SK-N-SH (cell line): ENCODE data around the gene C19orf47. TPM values are rescaled to one million over a fixed set of nuclear protein-coding genes. Genes with fewer than 3 reads are reported as not detected.

Experiments used
- CTCF ChIA-PET: fragments of 300-600, 350-600 bp; formaldehyde crosslinking; extraction: SDS; loops from one replicate; lab custom pipeline; 2021; lab: Yijun Ruan, JAX
- POLR2A ChIA-PET: fragments of 350-600 bp; sonication (Branson Sonifier 250); formaldehyde crosslinking; extraction: SDS; loops from one replicate; lab custom pipeline; 2020; ENCODE audit warnings: antibody characterized with exemption, inconsistent platforms; lab: Yijun Ruan, JAX
- DNase-seq: peaks from one replicate; pipeline ENCODE4 v3.0.0; 2012
- H2AFZ ChIP-seq: fragments of 200-600 bp; sonication (generic); 2 replicates; pipeline ENCODE4 v1.8.1; 2016; ENCODE audit warnings: antibody characterized with exemption, mild to moderate bottlenecking, low read depth
- H3F3A ChIP-seq: fragments of 200-600 bp; sonication (generic); replicated peaks from 2 replicates; pipeline ENCODE3; 2016; ENCODE audit warnings: antibody characterized with exemption, mild to moderate bottlenecking; ENCODE audit not compliant: insufficient read depth
- H3K27ac ChIP-seq, 2 experiments: fragments of 200-500 bp in 1 of 2; fragments of 200-600 bp in 1 of 2; sonication (Bioruptor generic) in 1 of 2; sonication (generic), shearing (Covaris generic) in 1 of 2; 2 replicates each; pipeline versions ENCODE4 v1.5.1 to v1.6.1; 2014 to 2016; ENCODE audit warnings: low read depth in 2 of 2, inconsistent platforms in 1 of 2, low read length in 1 of 2, mild to moderate bottlenecking in 1 of 2, mixed read lengths in 1 of 2
- H3K27me3 ChIP-seq: fragments of 200-600 bp; sonication (generic), shearing (Covaris generic); 2 replicates; pipeline ENCODE4 v1.6.1; 2016; ENCODE audit warnings: mixed run types; ENCODE audit not compliant: insufficient read depth
- H3K36me3 ChIP-seq, 2 experiments: fragments of 200-500 bp in 1 of 2; fragments of 200-600 bp in 1 of 2; sonication (Bioruptor generic) in 1 of 2; sonication (generic) in 1 of 2; replicated peaks in 1 of 2; 2 replicates each; pipeline versions ENCODE3 to v1.5.1; 2014 to 2016; ENCODE audit warnings: low read length in 1 of 2, mild to moderate bottlenecking in 1 of 2; ENCODE audit not compliant: insufficient read depth in 2 of 2, control insufficient read depth in 1 of 2
- H3K4me1 ChIP-seq, 2 experiments: fragments of 200-500 bp in 1 of 2; fragments of 200-600 bp in 1 of 2; sonication (Bioruptor generic) in 1 of 2; sonication (generic), shearing (Covaris generic) in 1 of 2; 2 replicates each; pipeline versions ENCODE4 v1.5.1 to v1.6.1; 2014 to 2016; ENCODE audit warnings: low read depth in 1 of 2, low read length in 1 of 2, mixed run types in 1 of 2; ENCODE audit not compliant: insufficient read depth in 2 of 2, control insufficient read depth in 1 of 2
- H3K4me2 ChIP-seq: fragments of 200-600 bp; sonication (generic), shearing (Covaris generic); 2 replicates; pipeline ENCODE4 v1.6.1; 2017; ENCODE audit warnings: mixed run types
- H3K4me3 ChIP-seq, 2 experiments: fragments of 200-500 bp in 1 of 2; fragments of 200-600 bp in 1 of 2; sonication (Bioruptor generic) in 1 of 2; sonication (generic), shearing (Covaris generic) in 1 of 2; 2 replicates each; pipeline versions ENCODE4 v1.5.1 to v1.8.1; 2014 to 2016; ENCODE audit warnings: low read depth in 2 of 2, inconsistent platforms in 1 of 2, low read length in 1 of 2, mild to moderate bottlenecking in 1 of 2, mixed read lengths in 1 of 2, moderate library complexity in 1 of 2
- H3K79me2 ChIP-seq: fragments of 200-600 bp; sonication (generic); 2 replicates; pipeline ENCODE4 v1.8.1; 2017; ENCODE audit warnings: mild to moderate bottlenecking; ENCODE audit not compliant: insufficient read depth
- H3K9ac ChIP-seq: fragments of 200-600 bp; sonication (generic); 2 replicates; pipeline ENCODE4 v1.6.1; 2017; ENCODE audit warnings: mixed run types
- H3K9me2 ChIP-seq: fragments of 200-600 bp; sonication (generic); 2 replicates; pipeline ENCODE4 v1.6.1; 2017; ENCODE audit warnings: mixed run types
- H3K9me3 ChIP-seq: fragments of 200-600 bp; sonication (generic); 2 replicates; pipeline ENCODE4 v1.6.1; 2017; ENCODE audit warnings: mixed run types, mild to moderate bottlenecking, moderate library complexity
- H4K20me1 ChIP-seq: fragments of 200-600 bp; sonication (generic); 2 replicates; pipeline ENCODE4 v1.6.1; 2017; ENCODE audit warnings: mild to moderate bottlenecking, mixed run types; ENCODE audit not compliant: insufficient read depth
- EP300 ChIP-seq, 2 experiments: IDR thresholded peaks; 2 replicates each; pipeline versions ENCODE4 v1.4.0 to v1.6.1; 2012; ENCODE audit warnings: borderline replicate concordance in 1 of 2, low read depth in 1 of 2, low read length in 1 of 2
- FOSL2 ChIP-seq: IDR thresholded peaks from 2 replicates; pipeline ENCODE4 v1.4.0; 2012; ENCODE audit warnings: low read depth, mild to moderate bottlenecking, moderate library complexity, borderline replicate concordance
- FOXM1 ChIP-seq: IDR thresholded peaks from 2 replicates; pipeline ENCODE4 v1.4.0; 2012; ENCODE audit warnings: low read depth, mild to moderate bottlenecking
- JUND ChIP-seq: IDR thresholded peaks from 2 replicates; pipeline ENCODE4 v1.4.0; 2012
- MAX ChIP-seq: IDR thresholded peaks from 2 replicates; pipeline ENCODE4 v1.4.0; 2012; ENCODE audit warnings: low read depth
- MEF2A ChIP-seq: IDR thresholded peaks from 2 replicates; pipeline ENCODE4 v1.4.0; 2012; ENCODE audit warnings: low read depth, borderline replicate concordance
- MXI1 ChIP-seq: IDR thresholded peaks from 2 replicates; pipeline ENCODE4 v1.6.1; 2012; ENCODE audit warnings: mild to moderate bottlenecking, low read depth, low read length, improper control_type of control experiment
- NRF1 ChIP-seq: IDR thresholded peaks from 2 replicates; pipeline ENCODE4 v1.6.1; 2012; ENCODE audit warnings: low read depth, mild to moderate bottlenecking, low read length
- RAD21 ChIP-seq: IDR thresholded peaks from 2 replicates; pipeline ENCODE4 v1.6.1; 2012; ENCODE audit warnings: mild to moderate bottlenecking, low read length
- RCOR1 ChIP-seq: fragments of 150-350 bp; IDR thresholded peaks from 2 replicates; pipeline ENCODE4 v1.6.1; 2017; ENCODE audit warnings: antibody characterized with exemption, low read length
- REST ChIP-seq: IDR thresholded peaks from 2 replicates; pipeline ENCODE4 v1.6.1; 2012; ENCODE audit warnings: mild to moderate bottlenecking, low read depth, low read length, moderate library complexity
- SIN3A ChIP-seq: IDR thresholded peaks from 2 replicates; pipeline ENCODE4 v1.6.1; 2012; ENCODE audit warnings: low read depth, mild to moderate bottlenecking, low read length, moderate library complexity, borderline replicate concordance
- SMC3 ChIP-seq: IDR thresholded peaks from 2 replicates; pipeline ENCODE4 v1.6.1; 2012; ENCODE audit warnings: low read depth, low read length, improper control_type of control experiment
- TAF1 ChIP-seq: IDR thresholded peaks from 2 replicates; pipeline ENCODE4 v1.6.1; 2012; ENCODE audit warnings: low read depth, mild to moderate bottlenecking, low read length, moderate library complexity, borderline replicate concordance
- TCF12 ChIP-seq: IDR thresholded peaks from 2 replicates; pipeline ENCODE4 v1.4.0; 2012
- USF1 ChIP-seq: IDR thresholded peaks from 2 replicates; pipeline ENCODE4 v1.4.0; 2012; ENCODE audit warnings: low read depth, borderline replicate concordance
- YY1 ChIP-seq: IDR thresholded peaks from 2 replicates; pipeline ENCODE4 v1.4.0; 2012; ENCODE audit warnings: low read depth, mild to moderate bottlenecking
- WGBS: methylation state at CpG from one replicate; pipeline ENCODE4 v1.1.6; 2017; ENCODE audit warnings: low lambda C conversion rate; 5-methylcytosine and 5-hydroxymethylcytosine counted together
- polyA plus RNA-seq, 3 experiments: library from polyadenylated mRNA; depleted of rRNA; stranded (reverse); fragments of >200 nt; gene quantifications; 2 replicates each; pipeline ENCODE4 v1.2.3, GENCODE V29; 2012
- TF ChIP-seq, protein P1 (sequence below): fragments of 150-350 bp; IDR thresholded peaks from 2 replicates; pipeline ENCODE4 v1.6.1; 2017; ENCODE audit warnings: antibody characterized with exemption, low read length, low read depth, borderline replicate concordance

Gene C19orf47
- polyA plus RNA-seq, 1 of the 3 experiments (the other 2 are of a cell fraction), result 17.2 TPM

DNA sequence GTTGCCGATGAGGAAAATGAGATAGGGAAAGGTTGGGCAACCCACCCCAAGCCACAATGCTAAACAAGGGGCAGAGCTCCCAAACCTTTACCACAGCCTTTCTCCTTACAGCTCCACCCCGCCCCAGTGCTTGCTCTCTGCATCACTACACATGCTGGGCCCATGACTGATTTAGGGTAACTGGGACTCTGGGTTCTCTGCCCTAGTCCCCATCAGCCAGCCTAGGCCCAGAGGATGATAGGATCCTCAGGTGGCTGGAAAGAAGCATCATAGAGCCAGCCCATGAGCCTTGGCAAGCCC is 11.6 kb downstream of the C19orf47 start:
- Histone ChIP-seq H3K79me2 (peaks cover 26% of the 10 kb centered on the region), H3K27me3 (no peaks in the 10 kb centered on the region), H3K27ac (no peak overlapping the region), H3K9ac (no peak overlapping the region), H3K4me2 (no peak overlapping the region), H3K4me1 (peaks cover 0 to 2% of the 10 kb centered on the region in 2 experiments; a peak in 1 of 4 replicates), H2AFZ (no peak overlapping the region), H3K9me2 (no peaks in the 10 kb centered on the region), H3K4me3 (no peak overlapping the region), H3F3A (no peaks in the 10 kb centered on the region), H3K36me3 (peaks cover 17 to 21% of the 10 kb centered on the region in 2 experiments), H3K9me3 (no peaks in the 10 kb centered on the region), H4K20me1 (no peaks in the 10 kb centered on the region)
- TF ChIP-seq EP300 (IDR thresholded peaks at IDR 0.05; ENCODE audit: borderline replicate concordance in 1 of 2, low read depth in 1 of 2, low read length in 1 of 2) (no peak), NRF1 (no peak), JUND (no peak), SIN3A (no peak)
- TF ChIP-seq, protein P1, sequence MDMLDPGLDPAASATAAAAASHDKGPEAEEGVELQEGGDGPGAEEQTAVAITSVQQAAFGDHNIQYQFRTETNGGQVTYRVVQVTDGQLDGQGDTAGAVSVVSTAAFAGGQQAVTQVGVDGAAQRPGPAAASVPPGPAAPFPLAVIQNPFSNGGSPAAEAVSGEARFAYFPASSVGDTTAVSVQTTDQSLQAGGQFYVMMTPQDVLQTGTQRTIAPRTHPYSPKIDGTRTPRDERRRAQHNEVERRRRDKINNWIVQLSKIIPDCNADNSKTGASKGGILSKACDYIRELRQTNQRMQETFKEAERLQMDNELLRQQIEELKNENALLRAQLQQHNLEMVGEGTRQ, result no peak
- 100% methylated on average over 2 of the region's 2 CpGs for WGBS
- ChIA-PET CTCF (interaction anchor here (0.6 kb wide), 1 partner anchor 9 kb away, joined by 3 read pairs; no protein-coding TSS in a partner anchor), POLR2A (interaction anchor here (0.6 kb wide), 1 partner anchor 28 kb away, joined by 3 read pairs; no protein-coding TSS in a partner anchor)
- DNase-seq, result no peak

DNA sequence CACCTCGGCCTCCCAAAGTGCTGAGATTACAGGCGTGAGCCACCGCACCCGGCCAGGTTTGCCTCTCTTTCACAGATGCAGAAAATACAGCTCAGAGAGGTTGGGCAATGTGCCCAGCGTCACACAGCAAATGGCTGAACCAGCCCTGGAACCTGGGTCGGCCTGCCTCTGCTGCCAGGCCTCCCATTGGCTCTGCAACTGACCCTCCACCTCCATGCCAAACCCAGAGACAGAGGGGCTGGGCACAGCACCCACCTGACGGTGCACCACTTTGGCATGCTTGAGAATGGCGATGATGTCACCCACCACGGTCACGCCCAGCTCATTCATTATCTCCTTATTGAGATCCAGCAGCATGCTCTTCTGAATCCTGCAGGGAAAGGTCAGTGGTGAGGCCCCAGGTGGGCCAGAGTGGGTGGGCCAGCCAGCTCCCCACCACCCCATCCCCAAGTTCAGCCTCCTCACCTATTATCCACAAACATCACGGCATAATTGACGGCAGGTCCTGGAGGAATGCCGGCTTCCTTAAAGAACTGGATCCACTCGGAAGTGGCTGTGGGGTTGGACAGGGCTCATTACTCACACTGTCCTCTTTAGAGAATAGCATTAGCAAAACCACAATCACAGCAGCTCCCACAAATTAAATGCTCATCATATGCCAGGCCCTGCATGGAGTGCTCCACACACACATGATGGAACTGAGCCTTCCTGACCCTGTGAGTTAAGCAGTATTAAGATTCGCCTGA is 12.2 kb downstream of the C19orf47 start:
- Histone ChIP-seq H4K20me1 (no peaks in the 10 kb centered on the region), H3K4me3 (no peak overlapping the region), H3K79me2 (peaks cover 26% of the 10 kb centered on the region), H3K27me3 (no peaks in the 10 kb centered on the region), H2AFZ (no peak overlapping the region), H3K4me1 (no peaks in the 10 kb centered on the region; a peak in 1 of 4 replicates), H3K27ac (no peak overlapping the region), H3K36me3 (peaks cover 18 to 23% of the 10 kb centered on the region in 2 experiments), H3F3A (no peaks in the 10 kb centered on the region), H3K4me2 (no peak overlapping the region), H3K9me3 (no peaks in the 10 kb centered on the region), H3K9ac (no peak overlapping the region), H3K9me2 (no peaks in the 10 kb centered on the region)
- CTCF ChIA-PET, result interaction anchor here (0.6 to 1.1 kb wide), 3 partner anchors 9 to 31 kb away, joined by 3 to 5 read pairs (median 3); no protein-coding TSS in a partner anchor
- TF ChIP-seq, protein P1, result no peak
- TF ChIP-seq EP300 (IDR thresholded peaks at IDR 0.05; ENCODE audit: borderline replicate concordance in 1 of 2, low read depth in 1 of 2, low read length in 1 of 2) (no peak), NRF1 (no peak), SMC3 (no peak), REST (no peak), RCOR1 (no peak), TAF1 (no peak), RAD21 (no peak), MEF2A (no peak), TCF12 (no peak), FOXM1 (no peak), USF1 (no peak), YY1 (no peak), FOSL2 (no peak), MAX (no peak), MXI1 (no peak)
- no peak for DNase-seq
- POLR2A ChIA-PET, result no interaction called here
- 98% methylated on average over 13 of the region's 15 CpGs for WGBS
